HG03159 (cell line): ENCODE results near the gene PGRMC2.

ENCODE experiments used
- ATAC-seq: cut with Tn5 transposase; IDR thresholded peaks from one replicate; pipeline ENCODE4 v1.9.1; 2021; ENCODE audit warnings: mild to moderate bottlenecking, moderate library complexity; ENCODE audit not compliant: unreplicated experiment

The PGRMC2 gene, protein sequence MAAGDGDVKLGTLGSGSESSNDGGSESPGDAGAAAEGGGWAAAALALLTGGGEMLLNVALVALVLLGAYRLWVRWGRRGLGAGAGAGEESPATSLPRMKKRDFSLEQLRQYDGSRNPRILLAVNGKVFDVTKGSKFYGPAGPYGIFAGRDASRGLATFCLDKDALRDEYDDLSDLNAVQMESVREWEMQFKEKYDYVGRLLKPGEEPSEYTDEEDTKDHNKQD

DNA sequence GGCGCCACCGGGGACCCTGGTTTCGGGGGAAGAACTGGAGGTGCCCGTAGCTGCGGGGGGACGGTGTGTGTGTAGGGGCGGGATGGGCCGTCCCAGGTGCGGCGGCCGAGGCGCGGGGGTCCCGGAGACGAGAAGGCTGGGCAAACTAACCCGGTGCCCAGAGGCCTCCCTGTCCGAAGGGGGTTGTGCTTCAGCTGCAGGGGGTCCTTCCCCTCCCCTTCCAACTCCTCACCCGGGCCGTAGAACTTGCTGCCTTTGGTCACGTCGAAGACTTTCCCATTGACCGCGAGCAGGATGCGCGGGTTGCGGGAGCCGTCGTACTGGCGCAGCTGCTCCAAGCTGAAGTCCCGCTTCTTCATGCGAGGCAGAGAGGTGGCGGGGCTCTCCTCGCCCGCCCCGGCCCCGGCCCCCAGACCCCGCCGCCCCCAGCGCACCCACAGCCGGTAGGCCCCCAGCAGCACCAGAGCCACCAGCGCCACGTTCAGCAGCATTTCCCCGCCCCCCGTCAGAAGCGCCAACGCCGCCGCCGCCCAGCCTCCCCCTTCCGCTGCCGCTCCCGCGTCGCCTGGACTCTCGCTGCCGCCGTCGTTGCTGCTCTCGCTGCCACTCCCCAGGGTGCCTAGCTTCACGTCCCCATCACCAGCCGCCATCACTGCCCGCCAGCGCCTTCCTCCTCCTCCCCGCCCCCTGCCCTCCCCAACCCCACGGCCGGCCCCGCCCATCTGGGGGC, at the start of gene PGRMC2:
Gene PGRMC2, minus strand, starts transcription at position 673 of the 730 bp plus-strand sequence. Its CDS starts 23 bp downstream, at position 650.
- ATAC-seq, result no peak

DNA sequence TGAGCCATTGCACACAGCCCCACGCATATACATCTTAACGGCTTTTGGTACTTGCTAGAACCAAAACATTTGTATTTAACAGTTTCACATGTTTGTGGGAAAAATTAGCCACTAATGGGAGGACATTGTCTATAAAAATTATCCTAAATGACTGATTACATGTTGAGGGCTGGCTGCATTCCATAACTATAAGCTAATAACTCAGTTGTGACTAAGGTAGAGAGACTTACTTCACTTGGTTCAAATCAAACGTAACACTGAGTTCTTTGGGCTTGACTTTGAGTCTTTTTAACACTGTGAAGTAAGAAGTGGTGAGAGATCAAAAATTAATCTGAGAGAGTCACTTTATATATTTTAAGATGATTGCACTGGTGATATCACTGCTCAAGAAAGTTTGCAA, 47.9 kb upstream of the PGRMC2 start:
- no peak for ATAC-seq

DNA sequence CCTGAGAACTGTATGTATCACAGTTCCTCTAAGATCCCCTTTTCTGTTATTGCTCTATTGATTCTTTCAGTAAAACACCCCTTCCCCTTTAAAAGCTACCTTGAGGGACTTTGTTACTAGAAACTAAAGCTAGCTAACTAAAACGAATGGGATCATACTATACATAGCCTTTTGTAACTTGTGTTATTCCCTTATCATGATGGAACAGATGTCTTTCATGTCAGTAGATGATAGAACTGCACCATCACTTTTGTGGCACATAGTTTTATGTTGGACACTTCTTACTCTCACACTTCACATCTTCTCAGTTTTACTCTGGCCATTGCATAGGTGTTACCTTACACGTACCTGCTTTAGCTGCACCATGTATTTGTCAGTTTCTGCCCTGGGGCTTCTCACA, 46.6 kb upstream of the PGRMC2 start:
- no peak for ATAC-seq

DNA sequence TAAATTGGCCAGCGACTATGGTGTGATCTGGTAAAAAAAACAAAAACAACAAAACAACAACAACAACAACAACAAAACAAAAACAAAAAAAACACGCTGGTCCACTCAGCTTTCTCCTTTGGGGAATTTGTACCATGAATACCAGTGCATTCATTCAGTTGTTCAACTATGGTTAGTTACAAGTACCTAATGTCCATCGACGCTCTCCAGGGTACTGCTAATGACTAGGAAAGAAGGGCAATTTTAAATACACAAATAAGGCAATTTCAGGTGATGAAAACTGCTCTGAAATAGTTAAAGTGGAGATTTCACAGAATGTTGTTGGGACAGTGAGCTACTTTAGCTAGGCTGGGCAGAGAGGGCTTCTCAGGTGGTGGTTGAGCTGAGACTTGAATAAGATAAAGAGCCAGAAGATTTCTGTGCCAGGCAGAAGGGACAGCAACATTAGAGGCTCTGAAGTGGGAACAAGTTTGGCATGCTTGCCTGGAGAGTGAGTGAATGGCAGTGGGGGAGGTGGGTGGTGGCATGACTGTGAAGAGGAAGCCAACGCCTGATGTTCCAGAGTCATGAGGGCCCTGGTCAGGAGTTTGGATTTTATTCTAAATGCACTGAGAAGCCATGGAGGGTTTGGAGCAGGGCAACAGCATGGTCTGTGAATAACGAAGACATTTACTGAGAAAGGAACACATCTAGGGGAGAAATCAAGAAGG, 45.9 kb upstream of the PGRMC2 start:
- ATAC-seq, result no peak

DNA sequence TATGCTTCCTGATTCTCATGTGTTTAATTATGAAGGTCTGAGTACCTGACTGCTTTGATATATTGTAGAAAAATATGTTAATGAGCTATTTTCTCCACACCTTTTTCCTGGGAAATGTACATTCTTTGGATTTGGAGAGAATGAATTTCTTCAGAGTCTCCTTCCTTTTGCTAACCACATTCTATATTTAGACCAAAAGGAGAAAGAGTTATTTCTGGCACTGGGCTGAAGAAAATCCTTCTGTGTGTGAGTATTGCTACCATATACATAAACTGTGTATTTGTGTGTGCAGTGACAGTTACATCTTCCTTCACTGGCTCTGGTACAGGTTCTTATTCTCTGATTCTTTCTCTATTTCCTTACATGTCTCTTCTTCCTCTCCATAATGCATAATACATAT, 44.5 kb upstream of the PGRMC2 start:
- no peak for ATAC-seq

DNA sequence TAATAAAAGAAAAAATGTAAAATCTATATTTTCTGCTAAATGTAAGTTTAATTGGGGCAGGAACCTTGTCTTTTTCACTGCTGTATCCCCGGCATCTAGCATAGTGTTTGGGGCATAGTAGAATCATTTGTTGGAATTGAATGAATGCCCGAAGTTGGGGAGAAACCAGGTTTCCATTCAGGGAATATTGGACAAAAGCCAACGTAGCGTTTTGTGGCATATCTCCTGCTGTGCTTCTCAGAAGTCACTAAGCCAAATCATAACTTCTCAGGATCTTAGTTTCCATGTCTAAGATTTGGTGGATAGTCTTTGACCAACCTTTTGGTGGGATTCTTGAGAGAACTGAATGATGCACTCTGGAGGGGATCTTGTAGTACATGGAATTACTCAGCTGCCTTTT, 42.0 kb upstream of the PGRMC2 start:
- no peak for ATAC-seq

DNA sequence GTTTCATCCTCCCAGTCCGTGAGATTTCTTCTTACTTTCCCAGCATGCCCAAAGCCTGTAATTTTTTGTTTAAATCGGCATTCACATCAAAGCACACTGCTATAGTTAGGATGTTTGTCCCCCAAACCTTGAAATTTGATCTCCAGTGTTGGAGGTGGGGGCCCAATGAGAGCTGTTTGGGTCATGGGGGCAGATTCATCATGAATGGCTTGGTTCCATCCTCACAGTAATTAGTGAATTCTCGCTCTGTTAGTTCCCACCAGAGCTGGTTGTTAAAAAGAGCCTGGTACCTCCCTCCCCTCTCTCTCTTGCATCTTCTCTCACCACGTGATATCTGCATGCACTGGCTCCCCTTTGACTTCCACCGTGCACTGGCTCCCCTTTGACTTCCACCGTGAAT, 40.5 kb upstream of the PGRMC2 start:
- ATAC-seq, result no peak

DNA sequence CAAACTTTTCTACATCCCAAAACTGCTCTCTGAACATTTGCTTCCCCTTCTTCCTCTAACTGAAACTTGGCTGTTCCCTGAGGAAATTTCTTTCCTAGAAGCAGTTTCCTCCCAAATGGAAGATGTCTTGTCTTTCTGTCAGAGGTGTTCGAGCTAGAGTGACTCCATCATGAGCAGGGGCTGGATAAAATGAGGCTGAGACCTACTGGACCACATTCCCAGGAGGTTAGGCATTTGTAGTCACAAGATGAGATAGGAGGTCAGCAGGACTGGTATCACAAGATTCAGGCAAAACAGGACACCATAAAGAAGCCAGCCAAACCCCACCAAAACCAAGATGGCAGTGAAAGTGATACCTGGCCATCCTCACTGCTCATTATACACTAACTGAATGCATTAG, 35.8 kb upstream of the PGRMC2 start:
- ATAC-seq, result no peak

DNA sequence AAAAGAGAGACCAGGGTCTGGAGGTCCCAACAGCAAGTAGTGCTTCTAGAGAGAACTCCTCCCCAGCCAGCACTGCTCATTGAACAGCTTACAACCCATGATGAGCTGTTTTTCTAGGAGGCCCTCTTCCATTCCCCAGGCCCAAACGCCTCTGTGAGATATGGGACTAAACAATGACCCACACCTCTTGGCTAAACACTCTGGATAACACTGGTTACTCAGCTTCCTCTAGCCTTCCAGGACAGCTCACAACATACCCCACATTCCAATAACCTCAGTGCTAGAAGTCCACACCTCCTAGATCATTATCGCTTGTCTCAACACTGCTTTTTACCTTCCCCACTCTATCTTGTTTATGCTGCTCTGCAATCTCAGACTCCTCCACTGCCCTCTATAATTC, 35.4 kb upstream of the PGRMC2 start:
- no peak for ATAC-seq

DNA sequence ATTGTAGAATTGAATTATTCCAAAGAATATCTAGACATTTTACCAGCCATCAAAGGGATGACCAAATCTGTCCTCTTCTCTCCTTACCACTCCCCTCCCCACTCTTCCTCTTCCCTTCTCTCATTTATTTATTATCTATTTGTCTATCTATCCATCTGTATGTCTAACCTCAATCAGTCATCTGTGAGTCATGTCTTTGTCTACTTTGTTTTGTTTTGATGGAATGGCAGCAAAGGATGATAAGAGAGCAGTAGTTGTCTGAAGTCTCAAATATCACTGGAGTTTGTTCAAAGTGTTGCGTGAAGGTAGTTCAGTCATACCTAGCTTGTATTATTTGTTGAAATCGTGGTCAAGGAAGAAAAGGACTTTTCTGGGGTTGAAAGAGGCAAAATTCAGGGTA, 34.7 kb upstream of the PGRMC2 start:
- ATAC-seq, result no peak

DNA sequence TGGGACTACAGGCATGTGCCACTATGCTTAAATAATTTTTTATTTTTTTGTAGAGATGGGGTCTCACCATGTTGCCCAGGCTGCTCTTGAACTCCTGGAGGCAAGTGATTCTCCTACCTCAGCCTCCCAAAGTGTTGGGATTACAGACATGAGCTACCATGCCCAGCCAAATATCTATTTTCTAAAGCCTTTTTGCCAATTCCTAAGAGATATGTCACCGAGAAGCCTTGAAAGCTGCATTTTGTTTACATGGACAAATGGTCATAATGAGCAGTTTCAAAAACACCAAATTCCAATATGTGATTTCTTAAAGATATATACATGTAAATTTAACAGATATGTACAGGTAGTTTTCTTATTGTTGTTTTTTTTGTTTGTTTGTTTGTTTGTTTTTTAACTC, 33.0 kb upstream of the PGRMC2 start:
- no peak for ATAC-seq

DNA sequence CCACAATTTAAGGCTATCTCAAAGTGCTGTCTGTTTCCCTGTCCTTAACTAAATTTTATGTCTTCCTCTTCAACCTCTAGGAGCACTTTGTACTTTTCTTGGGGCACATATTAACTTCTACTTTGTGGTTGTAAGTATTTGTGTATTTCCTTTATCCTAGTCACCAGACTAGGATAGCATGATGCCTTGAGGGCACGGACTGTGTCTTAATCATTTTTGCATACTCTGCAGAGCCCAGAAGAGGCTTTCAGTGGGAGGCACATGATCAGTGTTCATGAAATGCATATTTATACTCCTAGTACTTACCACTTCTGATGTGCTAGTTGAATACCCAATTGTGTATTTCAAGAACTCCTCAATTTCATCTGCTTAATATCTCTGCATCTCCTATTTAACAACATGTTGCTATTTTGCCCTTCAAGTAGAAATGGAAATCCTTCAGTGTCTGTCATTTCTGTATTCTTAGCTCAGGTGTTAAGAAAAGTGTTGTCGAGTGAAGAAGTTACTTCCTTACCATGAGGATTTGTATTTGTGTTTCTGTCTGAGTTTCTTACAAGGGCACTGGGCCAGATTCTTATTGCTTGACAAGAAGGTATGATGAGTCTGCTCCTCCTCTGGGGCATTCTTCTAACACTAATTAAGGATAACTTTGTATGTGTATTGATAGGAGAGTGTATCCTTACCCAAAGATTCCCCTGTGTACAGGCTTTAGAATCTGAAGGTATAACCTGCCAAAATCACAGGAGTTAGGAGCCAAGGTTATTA, 28.3 kb upstream of the PGRMC2 start:
- no peak for ATAC-seq

DNA sequence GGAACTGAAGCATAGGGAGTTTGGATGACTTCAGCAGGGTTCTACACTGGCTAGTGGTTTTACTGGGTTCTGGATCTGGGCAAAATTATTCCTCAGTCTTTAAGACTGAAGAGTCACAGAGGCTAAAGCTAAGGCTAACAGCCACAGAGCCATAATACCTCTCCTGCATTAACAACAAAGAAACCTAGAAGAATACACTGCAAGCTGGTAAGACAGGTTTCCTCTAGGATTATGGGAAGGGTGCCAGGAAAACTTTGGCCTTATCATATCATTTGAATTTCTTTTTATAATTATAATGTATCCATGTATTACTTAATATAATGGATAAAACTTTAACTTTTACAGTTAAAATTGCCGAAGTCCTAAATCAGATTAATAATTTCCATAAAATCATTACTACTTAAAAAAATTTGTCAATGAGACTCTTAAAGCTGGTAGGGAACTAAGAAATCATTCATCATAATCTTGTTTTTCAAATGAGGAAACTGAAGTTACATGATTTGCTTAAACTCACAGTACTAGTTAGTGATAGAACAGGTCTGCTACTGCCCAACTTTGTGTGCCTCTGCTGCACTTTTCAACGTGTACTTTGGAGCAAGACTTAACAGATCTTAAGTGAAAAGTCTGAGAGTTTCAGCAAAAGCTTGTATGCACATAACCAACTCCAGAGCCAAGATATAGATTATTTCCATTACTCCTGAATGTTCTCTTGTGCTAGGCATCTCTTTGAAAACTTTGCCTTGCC, 24.2 kb upstream of the PGRMC2 start:
- no peak for ATAC-seq

DNA sequence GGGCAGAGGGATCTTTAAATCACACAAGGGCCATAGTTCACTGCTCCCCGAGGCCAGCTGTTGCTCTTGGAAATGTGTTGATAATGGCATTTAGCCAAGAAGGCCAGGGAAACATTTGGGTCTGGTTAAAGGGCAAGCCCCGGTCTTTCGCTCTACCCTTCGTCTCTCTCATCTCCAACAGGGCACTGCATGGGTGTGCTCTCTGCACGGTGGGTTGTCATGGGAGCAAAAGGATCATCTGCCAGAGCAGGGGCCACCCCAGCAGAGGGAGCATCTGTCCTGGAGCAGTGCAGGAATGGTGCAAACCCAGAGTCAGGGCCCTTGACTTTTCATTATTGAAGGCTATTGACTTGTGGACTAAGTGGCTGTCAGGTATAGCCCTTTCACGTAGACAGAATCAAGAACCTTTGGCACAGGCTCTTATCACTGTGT, 22.7 kb upstream of the PGRMC2 start:
- no peak for ATAC-seq

DNA sequence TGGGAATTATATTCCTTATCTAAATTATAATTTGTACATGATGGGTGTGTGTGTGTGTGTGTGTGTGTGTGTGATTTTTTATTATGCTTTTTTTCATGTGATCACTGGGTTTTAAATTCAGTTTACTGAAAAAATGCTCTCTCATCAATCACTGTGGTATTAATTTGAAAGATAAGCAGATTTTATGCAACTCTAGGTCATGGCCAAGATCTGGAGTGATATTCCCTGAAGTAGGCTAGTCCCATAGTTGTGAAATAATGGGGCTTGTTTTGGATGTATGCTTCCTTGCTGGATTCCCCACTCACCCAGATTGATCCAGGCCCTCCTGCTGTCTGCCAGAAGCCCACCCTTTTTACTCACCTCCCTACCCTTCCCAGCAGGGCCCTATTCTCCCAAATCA, 22.0 kb upstream of the PGRMC2 start:
- ATAC-seq, result no peak

DNA sequence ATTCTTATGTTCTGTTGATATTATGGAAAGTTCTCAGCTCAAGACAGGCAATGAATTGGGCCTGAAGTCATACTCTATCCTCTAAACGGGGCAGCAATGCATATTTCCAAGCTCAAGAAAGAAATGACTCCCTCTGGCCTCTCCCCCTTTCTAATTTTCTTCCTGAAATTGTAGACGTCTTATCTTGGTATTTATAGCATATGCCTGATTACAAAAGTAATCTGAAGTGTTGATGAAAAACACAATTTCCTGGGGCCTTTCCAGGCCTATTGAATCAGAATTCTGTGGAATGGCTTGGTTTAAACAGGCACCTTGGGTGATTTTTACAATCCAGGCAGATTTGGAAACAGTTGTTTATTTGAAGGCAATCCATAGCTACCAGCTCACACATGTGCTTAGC, 21.4 kb upstream of the PGRMC2 start:
- no peak for ATAC-seq

DNA sequence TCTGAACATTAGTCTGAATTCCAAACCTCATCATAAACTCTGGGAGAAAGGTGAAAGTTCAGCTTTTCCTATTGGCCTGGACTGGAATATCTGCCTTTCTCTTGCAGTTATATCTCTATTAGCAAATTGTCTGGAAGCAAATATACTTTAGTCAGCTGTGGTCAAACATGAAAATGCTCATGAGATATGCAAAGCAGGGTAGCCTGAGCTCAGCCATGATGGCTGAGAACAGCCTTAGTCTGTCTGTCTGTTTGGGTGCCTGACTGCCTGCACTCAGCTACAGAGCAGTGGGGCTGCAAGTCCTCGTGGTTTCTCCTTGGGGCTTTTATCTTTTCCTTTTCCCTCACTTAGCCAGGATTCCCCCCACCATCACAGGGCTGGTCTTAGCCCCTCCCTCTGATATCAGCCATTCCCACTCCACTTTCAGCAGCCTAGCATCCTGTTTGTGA, 19.5 kb upstream of the PGRMC2 start:
- ATAC-seq, result peak; percentile 74

DNA sequence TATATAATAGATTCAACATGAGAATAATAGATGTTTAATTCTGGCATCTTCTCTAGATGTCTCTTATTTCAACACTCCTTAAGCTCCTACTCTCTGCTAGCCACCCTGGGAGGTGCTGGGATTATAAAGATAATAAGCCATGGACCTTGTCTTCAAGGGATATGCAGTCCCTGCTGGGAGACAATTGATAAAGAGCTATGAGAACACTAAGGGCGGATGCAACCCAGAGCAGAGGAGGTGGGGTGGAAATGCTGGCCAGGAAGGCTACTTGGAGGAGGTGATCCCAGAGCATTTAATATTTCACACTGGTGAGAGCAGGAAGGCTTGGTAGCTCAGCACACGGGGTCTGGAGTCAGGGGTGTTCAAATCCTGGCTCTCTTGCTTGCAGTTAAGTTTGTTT, 18.3 kb upstream of the PGRMC2 start:
- no peak for ATAC-seq

DNA sequence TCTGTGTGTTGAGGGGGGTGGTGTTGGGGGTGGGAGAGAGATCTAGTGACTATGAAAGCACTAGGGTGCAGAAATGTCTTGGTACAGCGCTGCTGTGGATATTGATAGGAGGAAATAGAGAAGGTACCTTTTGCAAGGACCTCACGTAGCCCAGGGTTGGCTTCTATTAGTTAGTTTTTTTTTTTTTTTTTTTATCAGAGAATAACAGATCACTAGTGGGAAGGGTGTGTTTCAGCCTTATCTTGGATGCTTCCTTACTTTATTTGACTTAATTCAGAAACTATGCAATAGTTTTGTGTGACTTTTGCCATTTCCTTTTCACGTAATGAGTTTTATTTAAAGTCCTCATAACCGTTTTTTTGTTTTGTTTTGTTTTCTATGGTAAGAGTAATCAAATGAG, 16.4 kb upstream of the PGRMC2 start:
- ATAC-seq, result no peak

DNA sequence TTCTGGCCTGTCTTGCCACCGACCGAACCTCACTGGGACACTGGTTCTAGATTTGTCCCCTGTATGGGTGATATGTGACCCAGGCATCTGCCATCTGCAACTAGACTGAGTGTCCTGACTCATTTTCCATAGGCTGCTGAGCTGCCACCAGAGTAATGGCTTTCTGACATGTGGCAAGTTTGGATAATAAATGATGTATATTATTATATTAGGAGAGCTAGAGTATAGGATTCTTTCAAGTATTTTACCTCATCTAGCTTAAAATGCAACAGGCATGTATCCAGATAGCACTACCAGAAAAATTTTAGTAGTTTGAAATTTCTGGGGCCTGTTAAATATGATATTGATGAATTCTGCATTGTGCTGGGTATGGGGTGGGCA, 15.8 kb upstream of the PGRMC2 start:
- no peak for ATAC-seq

DNA sequence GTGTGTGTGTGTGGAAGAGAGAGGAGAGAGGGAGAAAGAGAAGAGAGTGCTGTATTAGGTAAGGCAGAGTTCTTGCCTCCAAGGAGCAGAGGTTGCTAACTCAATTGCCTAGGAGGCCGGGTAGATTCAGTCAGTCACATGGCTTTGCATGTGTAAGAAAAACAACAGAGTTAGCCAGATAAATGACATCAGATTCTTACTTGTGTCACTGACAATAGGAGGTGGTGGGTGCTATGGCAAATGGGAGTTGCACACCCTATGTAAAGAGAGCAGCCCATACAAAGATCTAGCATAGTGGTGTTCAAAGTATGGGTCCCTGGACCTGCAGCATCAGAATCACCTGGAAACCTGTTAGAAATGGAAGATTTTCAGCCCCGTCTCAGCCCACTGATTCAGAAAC, 14.4 kb upstream of the PGRMC2 start:
- no peak for ATAC-seq
